Ovary (tissue), 9 donors: ENCODE data around the gene GAS5. TPM values are rescaled to one million over a fixed set of nuclear protein-coding genes. Genes with fewer than 3 reads are reported as not detected.
"Not testable (repeated sequence)": the region's sequence is repeated elsewhere in the genome, so short reads cannot be mapped to it uniquely, and the experiment has no call there.

Experiments
- DNase-seq, 5 donors: peaks; one replicate each; pipeline ENCODE4 v3.0.0-alpha.2; 2019 to 2020
- H3K27ac ChIP-seq, 2 donors: fragments of 200-600 bp; one replicate each; pipeline versions ENCODE4 v1.5.1 to v1.8.0; 2019 to 2022
- H3K27me3 ChIP-seq: fragments of 200-600 bp; one replicate; pipeline ENCODE4 v1.8.0; 2022
- H3K36me3 ChIP-seq: fragments of 200-600 bp; sonication (generic); one replicate; pipeline ENCODE4 v1.5.1; 2019
- H3K4me1 ChIP-seq: one replicate; pipeline ENCODE4 v1.8.1; 2013; ENCODE audit warnings: mild to moderate bottlenecking, moderate library complexity; ENCODE audit not compliant: insufficient read depth
- H3K4me3 ChIP-seq: fragments of 200-600 bp; sonication (generic); one replicate; pipeline ENCODE4 v1.5.1; 2017
- H3K9me3 ChIP-seq, 2 donors: fragments of 200-600 bp in 1 of 2; sonication (generic) in 1 of 2; one replicate each; pipeline versions ENCODE4 v1.5.1 to v1.8.1; 2013 to 2019; ENCODE audit warnings: mild to moderate bottlenecking in 1 of 2, moderate library complexity in 1 of 2
- EP300 ChIP-seq: sonication (generic); formaldehyde crosslinking; IDR thresholded peaks from one replicate; pipeline ENCODE4 v1.6.1; 2017; ENCODE audit warnings: antibody characterized with exemption
- POLR2A ChIP-seq: fragments of 450-650 bp; IDR thresholded peaks from one replicate; pipeline ENCODE4 v1.6.1; 2017; ENCODE audit warnings: antibody characterized with exemption, mild to moderate bottlenecking, moderate library complexity
- WGBS, 3 donors: extraction: QIAGEN DNeasy Blood & Tissue Kit in 1 of 3; methylation state at CpG; one replicate each; pipeline versions ENCODE4 v1.1.5 to v1.1.7; 2013 to 2017; 5-methylcytosine and 5-hydroxymethylcytosine counted together
- intact Hi-C, 4 donors: fragments of 100-400 bp; cut with DNase I; formaldehyde crosslinking; loops; one replicate each; pipeline versions ENCODE4 v1.11.0 to v1.15.1; 2022 to 2023
- polyA plus RNA-seq, 2 donors: library from polyadenylated mRNA; stranded (reverse); fragments of 200-250 nt in 1 of 2; fragments of 350-450 nt in 1 of 2; fragmentation: Illumina TruSeq in 1 of 2; extraction: RNeasy Lipid Tissue Mini Kit (QIAGEN cat#74804) in 1 of 2; gene quantifications; one replicate each; pipeline ENCODE4 v1.2.3, GENCODE V29; 2013 to 2014
- total RNA-seq, 7 donors: library from RNA; depleted of rRNA in 2 of 7; stranded (reverse); fragments of >200 nt in 2 of 7; fragmentation: NEBNext Ultra II Directional in 3 of 7; extraction: Animal tissue kit (Norgen Biotek cat#: 25700) in 3 of 7; gene quantifications; one replicate each; pipeline versions ENCODE4 v1.1.0 to v1.2.4, GENCODE V29; 2016 to 2023
- TF ChIP-seq, protein P1 (sequence below), 3 donors: fragments of 450-650 bp in 2 of 3; fragments of 200-600 bp in 1 of 3; IDR thresholded peaks; one replicate each; pipeline versions ENCODE4 v1.5.1 to v1.8.0; 2016 to 2022; ENCODE audit warnings: antibody characterized with exemption in 3 of 3, mild to moderate bottlenecking in 1 of 3
- donor health status: DM: no; HTN: no; CAD: no; lungs with moderate emphysema.
- donor health status: DM: no; HTN: no; CAD: no.
- donor health status: Bipolar disorder and iron deficiency.
- donor health status: DM: yes; HTN: yes; CAD: no.
- donor health status: DM: no; HTN: no; CAD: no.
- donor health status: DM: yes; HTN: yes; CAD: no.

The GAS5 gene
- total and polyA plus RNA-seq, 9 donors: 802 to 2,885 (median 1,266) TPM

GRCh38 chr1:173887627-173888026 is 19.8 kb upstream of the GAS5 start:
- Histone ChIP-seq H3K36me3 (no peaks in the 10 kb centered on the region), H3K9me3 (no peaks in the 10 kb centered on the region), H3K27ac (no peak overlapping the region), H3K4me1 (no peaks in the 10 kb centered on the region), H3K27me3 (no peaks in the 10 kb centered on the region), H3K4me3 (no peak overlapping the region)
- intact Hi-C loops: no loop called here
- TF ChIP-seq POLR2A: no peak
- TF ChIP-seq EP300: no peak
- TF ChIP-seq, protein P1, sequence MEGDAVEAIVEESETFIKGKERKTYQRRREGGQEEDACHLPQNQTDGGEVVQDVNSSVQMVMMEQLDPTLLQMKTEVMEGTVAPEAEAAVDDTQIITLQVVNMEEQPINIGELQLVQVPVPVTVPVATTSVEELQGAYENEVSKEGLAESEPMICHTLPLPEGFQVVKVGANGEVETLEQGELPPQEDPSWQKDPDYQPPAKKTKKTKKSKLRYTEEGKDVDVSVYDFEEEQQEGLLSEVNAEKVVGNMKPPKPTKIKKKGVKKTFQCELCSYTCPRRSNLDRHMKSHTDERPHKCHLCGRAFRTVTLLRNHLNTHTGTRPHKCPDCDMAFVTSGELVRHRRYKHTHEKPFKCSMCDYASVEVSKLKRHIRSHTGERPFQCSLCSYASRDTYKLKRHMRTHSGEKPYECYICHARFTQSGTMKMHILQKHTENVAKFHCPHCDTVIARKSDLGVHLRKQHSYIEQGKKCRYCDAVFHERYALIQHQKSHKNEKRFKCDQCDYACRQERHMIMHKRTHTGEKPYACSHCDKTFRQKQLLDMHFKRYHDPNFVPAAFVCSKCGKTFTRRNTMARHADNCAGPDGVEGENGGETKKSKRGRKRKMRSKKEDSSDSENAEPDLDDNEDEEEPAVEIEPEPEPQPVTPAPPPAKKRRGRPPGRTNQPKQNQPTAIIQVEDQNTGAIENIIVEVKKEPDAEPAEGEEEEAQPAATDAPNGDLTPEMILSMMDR (IDR thresholded peaks at IDR 0.05): no peak
- no peak for DNase-seq
- WGBS, 3 donors: 97 to 99% (median 98%) methylated on average over 2 of the region's 2 CpGs

GRCh38 chr1:173886746-173887611 is 19.2 kb upstream of the GAS5 start:
- H3K4me3 ChIP-seq: no peak overlapping the region
- WGBS, 3 donors: 80 to 90% (median 85%) methylated on average over 4 of the region's 4 CpGs
- DNase-seq: no peak
- H3K4me1 ChIP-seq: no peaks in the 10 kb centered on the region
- H3K27me3 ChIP-seq: no peaks in the 10 kb centered on the region
- H3K36me3 ChIP-seq: no peaks in the 10 kb centered on the region
- H3K27ac ChIP-seq: no peak overlapping the region
- no peaks in the 10 kb centered on the region for H3K9me3 ChIP-seq
- no peak for TF ChIP-seq POLR2A
- no peak for TF ChIP-seq EP300
- TF ChIP-seq, protein P1 (IDR thresholded peaks at IDR 0.05): no peak
- intact Hi-C loops: no loop called here

DNA sequence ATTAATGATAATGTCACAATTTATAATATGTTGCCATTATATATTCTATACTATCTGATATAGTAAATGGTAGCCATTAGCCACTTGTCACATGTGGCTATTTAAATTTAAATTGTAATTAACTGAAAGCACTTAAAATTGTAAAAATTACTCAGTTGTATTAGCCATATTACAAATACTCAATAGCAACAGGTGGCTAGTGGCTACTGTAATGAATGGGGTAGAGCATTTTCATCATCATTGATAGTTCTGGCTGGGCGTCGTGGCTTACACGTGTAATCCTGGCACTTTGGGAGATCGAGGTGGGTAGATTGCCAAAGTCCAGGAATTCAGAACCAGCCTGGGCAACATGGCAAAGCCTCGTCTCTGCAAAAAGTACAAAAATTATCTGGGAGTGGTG is 16.9 kb upstream of the GAS5 start:
- TF ChIP-seq EP300: no peak
- TF ChIP-seq POLR2A: no peak
- TF ChIP-seq, protein P1 (IDR thresholded peaks at IDR 0.05): no peak
- Histone ChIP-seq H3K27ac (no peak overlapping the region), H3K27me3 (no peaks in the 10 kb centered on the region), H3K4me3 (no peak overlapping the region), H3K9me3 (no peaks in the 10 kb centered on the region), H3K36me3 (no peaks in the 10 kb centered on the region), H3K4me1 (no peaks in the 10 kb centered on the region)
- intact Hi-C loops: no loop called here
- WGBS, 3 donors: 93 to 97% (median 93%) methylated on average over 5 of the region's 5 CpGs
- no peak for DNase-seq

- DNase-seq, H3K4me1 ChIP-seq, H3K36me3 ChIP-seq, H3K9me3 ChIP-seq, intact Hi-C loops, H3K27ac ChIP-seq, H3K4me3 ChIP-seq, H3K27me3 ChIP-seq: not testable (repeated sequence)
- WGBS, 3 donors: 90 to 97% (median 94%) methylated on average over 4 of the region's 4 CpGs
These were observed 13.3 kb upstream of the GAS5 start for GRCh38 chr1:173881117-173881516.

DNA sequence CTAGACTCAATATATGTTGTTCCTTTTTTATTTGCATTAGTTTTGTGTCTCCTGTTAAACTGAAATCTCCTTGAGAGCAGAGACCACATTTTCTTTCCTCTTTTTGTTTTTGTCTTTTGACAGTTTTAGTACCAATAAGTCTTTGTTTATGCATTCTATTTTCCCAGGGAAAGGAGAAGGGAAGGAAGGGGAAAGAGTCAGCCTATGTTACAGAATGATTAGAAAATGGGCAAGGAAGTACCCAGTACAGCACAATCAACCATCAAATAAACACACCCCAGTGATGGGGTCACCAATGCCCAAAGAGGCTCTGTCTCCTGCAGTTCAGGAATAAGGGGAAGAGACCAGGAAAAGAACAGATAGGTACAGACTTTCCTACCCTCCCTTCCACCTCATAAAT is 10.5 kb upstream of the GAS5 start:
- DNase-seq: no peak
- no peaks in the 10 kb centered on the region for H3K9me3 ChIP-seq
- no peaks in the 10 kb centered on the region for H3K27me3 ChIP-seq
- H3K27ac ChIP-seq: no peak overlapping the region
- TF ChIP-seq POLR2A: no peak
- no peak for TF ChIP-seq EP300
- TF ChIP-seq, protein P1 (IDR thresholded peaks at IDR 0.05): no peak
- no peaks in the 10 kb centered on the region for H3K4me1 ChIP-seq
- intact Hi-C loops: no loop called here
- no peaks in the 10 kb centered on the region for H3K36me3 ChIP-seq
- H3K4me3 ChIP-seq: no peak overlapping the region
